ENCODE measurements around the gene RLF. TPM values are rescaled to one million over a fixed set of nuclear protein-coding genes. Genes with fewer than 3 reads are reported as not detected.

Gene RLF
- total and polyA plus RNA-seq, 10 of the 15 experiments (the other 5 are each of a cell fraction or from before 2014, with no cell fraction given): 2.0 to 19.8 (median 8.7) TPM

- TF ChIP-seq TCF3 (IDR thresholded peaks at IDR 0.05; ENCODE audit: borderline replicate concordance, insufficient read depth, low read depth, low read length) (no peak), ZNF24 (IDR thresholded peaks at IDR 0.05) (no peak; the same call in 1 of the 2 replicates), YBX1 (IDR thresholded peaks at IDR 0.05) (no peak), IKZF2 (IDR thresholded peaks at IDR 0.05) (peak in 1 of 2 experiments; percentile 25; a peak in 1 of 4 replicates), POLR2A (IDR thresholded peaks at IDR 0.05; ENCODE audit: low read depth, low read length) (peak; percentile 99), TBL1XR1 (IDR thresholded peaks at IDR 0.05; ENCODE audit: low read depth, low read length) (no peak), SMARCA5 (IDR thresholded peaks at IDR 0.05) (peak; percentile 56; the same call in 1 of the 2 replicates), MTA2 (IDR thresholded peaks at IDR 0.05; ENCODE audit: low read depth) (peak; percentile 38; the same call in 1 of the 2 replicates), HDGF (IDR thresholded peaks at IDR 0.05) (peak; percentile 15; the same call in 1 of the 2 replicates), TCF12 (IDR thresholded peaks at IDR 0.05; ENCODE audit: low read depth, low read length) (0 out of 2 replicates have a peak, but pooled peaks have one; percentile 24), ZNF592 (IDR thresholded peaks at IDR 0.05) (no peak), BRCA1 (IDR thresholded peaks at IDR 0.05; ENCODE audit: low read depth, low read length) (no peak), BACH1 (IDR thresholded peaks at IDR 0.05; ENCODE audit: borderline replicate concordance) (peak; percentile 68; the same call in 1 of the 2 replicates), NRF1 (conservative IDR thresholded peaks at IDR 0.05; ENCODE audit: low read depth, low read length) (no peak), BHLHE40 (IDR thresholded peaks at IDR 0.05; ENCODE audit: borderline replicate concordance in 1 of 2, low read depth in 2 of 2, low read length in 1 of 2) (peak; percentile 79 to 95), PML (IDR thresholded peaks at IDR 0.05; ENCODE audit: low read length) (peak; percentile 86; the same call in 1 of the 2 replicates), HDAC2 (IDR thresholded peaks at IDR 0.05) (no peak), E4F1 (IDR thresholded peaks at IDR 0.05; ENCODE audit: borderline replicate concordance, partially characterized antibody) (no peak), ZNF274 (IDR thresholded peaks at IDR 0.05; ENCODE audit: insufficient read depth, insufficient read length) (no peak), FOXM1 (IDR thresholded peaks at IDR 0.05; ENCODE audit: low read depth, low read length) (no peak), MTA3 (IDR thresholded peaks at IDR 0.05; ENCODE audit: borderline replicate concordance, low read length) (no peak)
- TF ChIP-seq, protein P1, sequence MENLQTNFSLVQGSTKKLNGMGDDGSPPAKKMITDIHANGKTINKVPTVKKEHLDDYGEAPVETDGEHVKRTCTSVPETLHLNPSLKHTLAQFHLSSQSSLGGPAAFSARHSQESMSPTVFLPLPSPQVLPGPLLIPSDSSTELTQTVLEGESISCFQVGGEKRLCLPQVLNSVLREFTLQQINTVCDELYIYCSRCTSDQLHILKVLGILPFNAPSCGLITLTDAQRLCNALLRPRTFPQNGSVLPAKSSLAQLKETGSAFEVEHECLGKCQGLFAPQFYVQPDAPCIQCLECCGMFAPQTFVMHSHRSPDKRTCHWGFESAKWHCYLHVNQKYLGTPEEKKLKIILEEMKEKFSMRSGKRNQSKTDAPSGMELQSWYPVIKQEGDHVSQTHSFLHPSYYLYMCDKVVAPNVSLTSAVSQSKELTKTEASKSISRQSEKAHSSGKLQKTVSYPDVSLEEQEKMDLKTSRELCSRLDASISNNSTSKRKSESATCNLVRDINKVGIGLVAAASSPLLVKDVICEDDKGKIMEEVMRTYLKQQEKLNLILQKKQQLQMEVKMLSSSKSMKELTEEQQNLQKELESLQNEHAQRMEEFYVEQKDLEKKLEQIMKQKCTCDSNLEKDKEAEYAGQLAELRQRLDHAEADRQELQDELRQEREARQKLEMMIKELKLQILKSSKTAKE (IDR thresholded peaks at IDR 0.05; ENCODE audit: low read depth, poor library complexity, severe bottlenecking): no peak
Observed at GRCh38 chr1:40161125-40161887, at the start of gene RLF (continued).

Measured in GM12878 (cell line).